ENCODE results near the gene ENPP3.

DNA sequence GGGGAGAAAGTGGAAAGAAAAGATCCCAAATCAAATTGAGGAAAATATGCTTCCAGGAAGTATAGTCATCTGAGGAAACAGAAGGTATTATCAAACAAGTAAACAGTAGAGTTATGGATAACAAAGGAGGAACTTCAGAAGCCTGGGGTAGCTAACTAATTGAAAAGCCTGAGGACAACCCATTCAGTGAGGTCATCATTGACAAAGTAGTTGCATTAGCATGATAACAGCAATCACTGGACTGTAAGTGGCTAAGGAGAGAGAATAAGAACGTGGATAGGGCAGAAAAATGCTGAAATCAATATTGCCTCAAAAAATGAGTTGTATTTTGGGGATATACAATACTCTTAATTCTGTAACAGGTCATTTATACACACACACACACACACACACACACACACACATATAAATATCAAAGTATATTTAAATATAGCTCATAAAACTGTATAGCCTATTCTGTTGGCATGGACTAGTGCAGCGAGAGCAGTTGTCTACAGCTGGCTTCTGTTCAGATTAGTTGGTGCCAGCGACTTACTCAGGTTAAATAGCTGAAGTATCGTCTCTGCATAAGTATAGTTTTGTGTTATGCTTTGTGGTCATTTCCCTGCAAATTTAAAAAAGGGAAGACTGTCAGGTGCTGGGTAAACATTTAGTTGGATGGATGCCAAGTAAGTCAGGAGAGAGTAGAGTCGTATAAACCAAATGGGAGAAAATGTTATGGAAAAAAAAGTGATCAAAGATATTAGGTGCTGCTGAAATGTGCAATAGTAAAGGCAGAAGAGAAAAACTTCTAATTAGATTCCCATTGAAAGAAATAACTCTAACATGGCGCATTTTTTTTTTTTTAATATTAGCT is 107.6 kb downstream of the ENPP3 start:
- TF ChIP-seq, protein P1, sequence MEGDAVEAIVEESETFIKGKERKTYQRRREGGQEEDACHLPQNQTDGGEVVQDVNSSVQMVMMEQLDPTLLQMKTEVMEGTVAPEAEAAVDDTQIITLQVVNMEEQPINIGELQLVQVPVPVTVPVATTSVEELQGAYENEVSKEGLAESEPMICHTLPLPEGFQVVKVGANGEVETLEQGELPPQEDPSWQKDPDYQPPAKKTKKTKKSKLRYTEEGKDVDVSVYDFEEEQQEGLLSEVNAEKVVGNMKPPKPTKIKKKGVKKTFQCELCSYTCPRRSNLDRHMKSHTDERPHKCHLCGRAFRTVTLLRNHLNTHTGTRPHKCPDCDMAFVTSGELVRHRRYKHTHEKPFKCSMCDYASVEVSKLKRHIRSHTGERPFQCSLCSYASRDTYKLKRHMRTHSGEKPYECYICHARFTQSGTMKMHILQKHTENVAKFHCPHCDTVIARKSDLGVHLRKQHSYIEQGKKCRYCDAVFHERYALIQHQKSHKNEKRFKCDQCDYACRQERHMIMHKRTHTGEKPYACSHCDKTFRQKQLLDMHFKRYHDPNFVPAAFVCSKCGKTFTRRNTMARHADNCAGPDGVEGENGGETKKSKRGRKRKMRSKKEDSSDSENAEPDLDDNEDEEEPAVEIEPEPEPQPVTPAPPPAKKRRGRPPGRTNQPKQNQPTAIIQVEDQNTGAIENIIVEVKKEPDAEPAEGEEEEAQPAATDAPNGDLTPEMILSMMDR (IDR thresholded peaks at IDR 0.05; ENCODE audit: borderline replicate concordance, extremely low read depth, low read length, poor library complexity, severe bottlenecking), result no peak
- TF ChIP-seq EZH2 (IDR thresholded peaks at IDR 0.05; ENCODE audit: borderline replicate concordance, low read depth, low read length, severe bottlenecking), result no peak

Measured in DND-41 (cell line).